ENCODE results near the gene NAGLU. TPM values are rescaled to one million over a fixed set of nuclear protein-coding genes. Genes with fewer than 3 reads are reported as not detected.
"Not testable (repeated sequence)": the region's sequence is repeated elsewhere in the genome, so short reads cannot be mapped to it uniquely, and the experiment has no call there.

NAGLU gene
- total RNA-seq, 1 donor from 2014 or later, result 39.1 TPM

DNA sequence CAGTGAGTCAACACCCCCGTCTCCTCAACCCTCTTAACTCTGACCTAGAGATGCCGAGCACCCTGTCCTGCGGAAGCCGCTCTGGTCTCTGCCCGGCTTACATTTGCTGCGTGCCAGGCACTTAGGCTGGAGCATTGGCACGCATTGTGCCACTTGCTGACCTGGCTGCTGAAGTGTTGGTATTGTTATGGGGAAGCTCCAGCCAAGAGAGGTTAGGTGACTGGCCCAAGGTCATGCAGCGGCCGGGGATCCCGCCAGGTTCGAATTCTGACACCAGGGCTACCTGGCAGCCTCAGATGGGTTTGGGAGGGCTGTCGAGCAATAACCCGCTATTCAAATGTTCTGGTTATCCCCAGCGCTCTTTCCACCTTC, 11.6 kb downstream of the NAGLU start:
- H3K4me1 ChIP-seq, result peaks cover 4% of the 10 kb centered on the region
- H3K27ac ChIP-seq, result no peak overlapping the region
- no peak for TF ChIP-seq CTCF (IDR thresholded peaks at IDR 0.05)
- ATAC-seq, result no peak
- intact Hi-C loops (cut with DNase I), result no loop called here
- H3K9me3 ChIP-seq, result no peaks in the 10 kb centered on the region
- DNase-seq, result no peak
- H3K27me3 ChIP-seq (ENCODE audit: low read depth), result no peaks in the 10 kb centered on the region
- H3K4me3 ChIP-seq, result no peak overlapping the region
- H3K36me3 ChIP-seq, result peaks cover 26% of the 10 kb centered on the region

GRCh38 chr17:42548070-42548837, 12.2 kb downstream of the NAGLU start:
- H3K27ac ChIP-seq, result no peak overlapping the region

GRCh38 chr17:42548993-42549755, 13.1 kb downstream of the NAGLU start:
- TF ChIP-seq CTCF (IDR thresholded peaks at IDR 0.05), result no peak
- Histone ChIP-seq H3K27ac (no peak overlapping the region), H3K4me1 (peaks cover 15% of the 10 kb centered on the region), H3K4me3 (no peak overlapping the region), H3K36me3 (peaks cover 16% of the 10 kb centered on the region), H3K9me3 (no peaks in the 10 kb centered on the region), H3K27me3 (ENCODE audit: low read depth) (no peaks in the 10 kb centered on the region)
- DNase-seq (no peak), ATAC-seq (no peak)
- intact Hi-C loops (cut with DNase I), result no loop called here

More at GRCh38 chr17:42548070-42548837, 12.2 kb downstream of the NAGLU start:
- DNase-seq (peak; percentile 89), ATAC-seq (peak; percentile 88 to 93)
- Histone ChIP-seq H3K9me3 (no peaks in the 10 kb centered on the region), H3K4me3 (peak overlapping the region; percentile 42), H3K4me1 (peaks cover 6% of the 10 kb centered on the region), H3K36me3 (peaks cover 24% of the 10 kb centered on the region), H3K27me3 (ENCODE audit: low read depth) (no peaks in the 10 kb centered on the region)
- peak; percentile 38 for TF ChIP-seq CTCF (IDR thresholded peaks at IDR 0.05)
- intact Hi-C loops (cut with DNase I), result no loop called here

GRCh38 chr17:42552736-42553135, 16.7 kb downstream of the NAGLU start, which contains the start of gene HSD17B1:
Gene HSD17B1, plus strand, starts transcription at chr17:42552923. Its CDS starts 11 bp downstream, at chr17:42552934.
- DNase-seq; ATAC-seq; H3K9me3 ChIP-seq; intact Hi-C loops (cut with DNase I); H3K36me3 ChIP-seq; H3K27me3 ChIP-seq (ENCODE audit: low read depth): not testable (repeated sequence)
- H3K4me3 ChIP-seq, result peak within 1 kb of the TSS; percentile 89
- H3K27ac ChIP-seq, result peak within 1 kb of the TSS; percentile 96
- peaks cover 23% of the 10 kb centered on the region for H3K4me1 ChIP-seq

GRCh38 chr17:42553161-42553818, 17.2 kb downstream of the NAGLU start:
- DNase-seq (no peak), ATAC-seq (no peak)
- H3K9me3 ChIP-seq, result no peaks in the 10 kb centered on the region
- H3K27ac ChIP-seq, result peak overlapping the region; percentile 96
- intact Hi-C loops (cut with DNase I), result no loop called here
- no peak for TF ChIP-seq CTCF (IDR thresholded peaks at IDR 0.05)
- H3K27me3 ChIP-seq (ENCODE audit: low read depth), result no peaks in the 10 kb centered on the region
- peaks cover 5% of the 10 kb centered on the region for H3K36me3 ChIP-seq
- H3K4me3 ChIP-seq, result peak overlapping the region; percentile 89
- peaks cover 23% of the 10 kb centered on the region for H3K4me1 ChIP-seq

Data from lower lobe of right lung (tissue), 2 donors.